Neural cell (in vitro differentiated cells): ENCODE measurements around the gene MYEOV.

Experiments used
- EP300 ChIP-seq: fragments of 450-650 bp; conservative IDR thresholded peaks from 2 replicates; pipeline ENCODE4 v1.6.1; 2014; ENCODE audit warnings: antibody characterized with exemption, mild to moderate bottlenecking, moderate library complexity; ENCODE audit not compliant: poor library complexity, severe bottlenecking
- EZH2 ChIP-seq: fragments of 200-600, 300-800 bp; shearing (Covaris generic), sonication (generic); IDR thresholded peaks from 2 replicates; pipeline ENCODE4 v1.6.1; 2014; ENCODE audit warnings: antibody characterized with exemption, low read length, borderline replicate concordance, mild to moderate bottlenecking; ENCODE audit not compliant: insufficient read depth, poor library complexity, severe bottlenecking
- MXI1 ChIP-seq: fragments of 450-650 bp; conservative IDR thresholded peaks from 2 replicates; pipeline ENCODE4 v1.6.1; 2014; ENCODE audit warnings: antibody characterized with exemption, mild to moderate bottlenecking; ENCODE audit not compliant: poor library complexity, severe bottlenecking
- POLR2AphosphoS5 ChIP-seq: IDR thresholded peaks from 2 replicates; pipeline ENCODE4 v1.6.1; 2012
- RAD21 ChIP-seq: fragments of 450-650 bp; conservative IDR thresholded peaks from 2 replicates; pipeline ENCODE4 v1.6.1; 2014; ENCODE audit warnings: antibody characterized with exemption, mild to moderate bottlenecking, moderate library complexity
- SMC3 ChIP-seq: fragments of 450-650 bp; conservative IDR thresholded peaks from 2 replicates; pipeline ENCODE4 v1.6.1; 2014; ENCODE audit warnings: antibody characterized with exemption, mild to moderate bottlenecking, moderate library complexity; ENCODE audit not compliant: poor library complexity
- TAF1 ChIP-seq: IDR thresholded peaks from 2 replicates; pipeline ENCODE4 v1.6.1; 2012; ENCODE audit warnings: low read depth
- TF ChIP-seq, protein P1 (sequence below): IDR thresholded peaks from 2 replicates; pipeline ENCODE4 v1.6.1; 2012; ENCODE audit warnings: borderline replicate concordance
- TF ChIP-seq, protein P2 (sequence below): fragments of 450-650 bp; IDR thresholded peaks from 2 replicates; pipeline ENCODE4 v1.5.1; 2014; ENCODE audit warnings: antibody characterized with exemption, mild to moderate bottlenecking, moderate library complexity; ENCODE audit not compliant: poor library complexity, severe bottlenecking

DNA sequence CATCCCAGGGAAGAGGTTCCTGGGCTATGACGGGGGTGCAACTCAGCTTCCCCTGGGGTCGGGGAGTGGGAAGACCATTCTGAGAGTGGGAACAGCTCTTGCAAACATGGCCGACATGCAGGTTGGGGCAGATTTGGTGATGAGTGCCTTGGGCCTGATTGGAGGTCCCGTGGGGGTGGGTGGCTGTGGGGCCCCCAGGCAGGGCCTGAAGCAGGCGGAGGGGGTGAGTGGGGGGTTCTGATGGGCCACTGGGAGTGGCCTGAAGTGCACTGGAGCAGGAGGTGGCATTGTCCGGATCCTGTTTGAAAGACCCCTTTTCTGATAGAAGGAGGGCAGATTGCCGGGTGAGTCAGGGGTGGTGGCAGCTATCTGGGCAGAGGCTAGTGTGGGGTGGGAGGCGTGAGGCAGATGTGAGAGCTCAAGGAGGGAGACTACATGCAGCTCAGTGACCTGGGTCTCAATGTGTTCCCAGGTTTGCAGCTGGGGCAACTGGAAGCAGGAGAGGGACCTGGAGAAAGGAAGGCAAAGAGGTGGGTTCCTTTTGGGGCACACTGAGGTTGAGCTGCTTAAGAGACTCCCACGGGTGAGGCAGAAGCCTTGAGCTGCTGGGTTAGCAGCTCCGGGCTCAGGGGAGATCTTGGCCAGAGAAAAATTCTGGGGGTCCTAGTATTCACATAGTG lies 15.1 kb downstream of the MYEOV start:
- TF ChIP-seq EZH2 = no peak
- TF ChIP-seq EP300 = no peak
- no peak for TF ChIP-seq RAD21
- TF ChIP-seq, protein P1, sequence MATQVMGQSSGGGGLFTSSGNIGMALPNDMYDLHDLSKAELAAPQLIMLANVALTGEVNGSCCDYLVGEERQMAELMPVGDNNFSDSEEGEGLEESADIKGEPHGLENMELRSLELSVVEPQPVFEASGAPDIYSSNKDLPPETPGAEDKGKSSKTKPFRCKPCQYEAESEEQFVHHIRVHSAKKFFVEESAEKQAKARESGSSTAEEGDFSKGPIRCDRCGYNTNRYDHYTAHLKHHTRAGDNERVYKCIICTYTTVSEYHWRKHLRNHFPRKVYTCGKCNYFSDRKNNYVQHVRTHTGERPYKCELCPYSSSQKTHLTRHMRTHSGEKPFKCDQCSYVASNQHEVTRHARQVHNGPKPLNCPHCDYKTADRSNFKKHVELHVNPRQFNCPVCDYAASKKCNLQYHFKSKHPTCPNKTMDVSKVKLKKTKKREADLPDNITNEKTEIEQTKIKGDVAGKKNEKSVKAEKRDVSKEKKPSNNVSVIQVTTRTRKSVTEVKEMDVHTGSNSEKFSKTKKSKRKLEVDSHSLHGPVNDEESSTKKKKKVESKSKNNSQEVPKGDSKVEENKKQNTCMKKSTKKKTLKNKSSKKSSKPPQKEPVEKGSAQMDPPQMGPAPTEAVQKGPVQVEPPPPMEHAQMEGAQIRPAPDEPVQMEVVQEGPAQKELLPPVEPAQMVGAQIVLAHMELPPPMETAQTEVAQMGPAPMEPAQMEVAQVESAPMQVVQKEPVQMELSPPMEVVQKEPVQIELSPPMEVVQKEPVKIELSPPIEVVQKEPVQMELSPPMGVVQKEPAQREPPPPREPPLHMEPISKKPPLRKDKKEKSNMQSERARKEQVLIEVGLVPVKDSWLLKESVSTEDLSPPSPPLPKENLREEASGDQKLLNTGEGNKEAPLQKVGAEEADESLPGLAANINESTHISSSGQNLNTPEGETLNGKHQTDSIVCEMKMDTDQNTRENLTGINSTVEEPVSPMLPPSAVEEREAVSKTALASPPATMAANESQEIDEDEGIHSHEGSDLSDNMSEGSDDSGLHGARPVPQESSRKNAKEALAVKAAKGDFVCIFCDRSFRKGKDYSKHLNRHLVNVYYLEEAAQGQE = no peak
- TF ChIP-seq POLR2AphosphoS5 = no peak
- TF ChIP-seq, protein P2, sequence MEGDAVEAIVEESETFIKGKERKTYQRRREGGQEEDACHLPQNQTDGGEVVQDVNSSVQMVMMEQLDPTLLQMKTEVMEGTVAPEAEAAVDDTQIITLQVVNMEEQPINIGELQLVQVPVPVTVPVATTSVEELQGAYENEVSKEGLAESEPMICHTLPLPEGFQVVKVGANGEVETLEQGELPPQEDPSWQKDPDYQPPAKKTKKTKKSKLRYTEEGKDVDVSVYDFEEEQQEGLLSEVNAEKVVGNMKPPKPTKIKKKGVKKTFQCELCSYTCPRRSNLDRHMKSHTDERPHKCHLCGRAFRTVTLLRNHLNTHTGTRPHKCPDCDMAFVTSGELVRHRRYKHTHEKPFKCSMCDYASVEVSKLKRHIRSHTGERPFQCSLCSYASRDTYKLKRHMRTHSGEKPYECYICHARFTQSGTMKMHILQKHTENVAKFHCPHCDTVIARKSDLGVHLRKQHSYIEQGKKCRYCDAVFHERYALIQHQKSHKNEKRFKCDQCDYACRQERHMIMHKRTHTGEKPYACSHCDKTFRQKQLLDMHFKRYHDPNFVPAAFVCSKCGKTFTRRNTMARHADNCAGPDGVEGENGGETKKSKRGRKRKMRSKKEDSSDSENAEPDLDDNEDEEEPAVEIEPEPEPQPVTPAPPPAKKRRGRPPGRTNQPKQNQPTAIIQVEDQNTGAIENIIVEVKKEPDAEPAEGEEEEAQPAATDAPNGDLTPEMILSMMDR = no peak
- TF ChIP-seq TAF1 = no peak
- TF ChIP-seq SMC3 = no peak
- TF ChIP-seq MXI1 = no peak
